Measurements from ENCODE around the gene TAS2R8. TPM values are rescaled to one million over a fixed set of nuclear protein-coding genes. Genes with fewer than 3 reads are reported as not detected.

Gene TAS2R8
- total RNA-seq, 1 donor from 2014 or later, result not detected

GRCh38 chr12:10824957-10825356 lies 17.9 kb upstream of the TAS2R8 start:
- no peak for ATAC-seq (ENCODE audit: low read depth)
- Mint-ChIP-seq H3K4me3 (no peak overlapping the region), H3K27me3 (no peaks in the 10 kb centered on the region), H3K36me3 (ENCODE audit: low read depth) (no peaks in the 10 kb centered on the region), H3K9me3 (no peaks in the 10 kb centered on the region), H3K4me1 (no peaks in the 10 kb centered on the region), H3K27ac (no peak overlapping the region)
- TF ChIP-seq, protein P1, sequence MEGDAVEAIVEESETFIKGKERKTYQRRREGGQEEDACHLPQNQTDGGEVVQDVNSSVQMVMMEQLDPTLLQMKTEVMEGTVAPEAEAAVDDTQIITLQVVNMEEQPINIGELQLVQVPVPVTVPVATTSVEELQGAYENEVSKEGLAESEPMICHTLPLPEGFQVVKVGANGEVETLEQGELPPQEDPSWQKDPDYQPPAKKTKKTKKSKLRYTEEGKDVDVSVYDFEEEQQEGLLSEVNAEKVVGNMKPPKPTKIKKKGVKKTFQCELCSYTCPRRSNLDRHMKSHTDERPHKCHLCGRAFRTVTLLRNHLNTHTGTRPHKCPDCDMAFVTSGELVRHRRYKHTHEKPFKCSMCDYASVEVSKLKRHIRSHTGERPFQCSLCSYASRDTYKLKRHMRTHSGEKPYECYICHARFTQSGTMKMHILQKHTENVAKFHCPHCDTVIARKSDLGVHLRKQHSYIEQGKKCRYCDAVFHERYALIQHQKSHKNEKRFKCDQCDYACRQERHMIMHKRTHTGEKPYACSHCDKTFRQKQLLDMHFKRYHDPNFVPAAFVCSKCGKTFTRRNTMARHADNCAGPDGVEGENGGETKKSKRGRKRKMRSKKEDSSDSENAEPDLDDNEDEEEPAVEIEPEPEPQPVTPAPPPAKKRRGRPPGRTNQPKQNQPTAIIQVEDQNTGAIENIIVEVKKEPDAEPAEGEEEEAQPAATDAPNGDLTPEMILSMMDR (IDR thresholded peaks at IDR 0.05), result no peak
- DNase-seq, result no peak
- intact Hi-C loops (cut with micrococcal nuclease), result no loop called here
- ChIA-PET POLR2A (no interaction called here), CTCF (no interaction called here)

DNA sequence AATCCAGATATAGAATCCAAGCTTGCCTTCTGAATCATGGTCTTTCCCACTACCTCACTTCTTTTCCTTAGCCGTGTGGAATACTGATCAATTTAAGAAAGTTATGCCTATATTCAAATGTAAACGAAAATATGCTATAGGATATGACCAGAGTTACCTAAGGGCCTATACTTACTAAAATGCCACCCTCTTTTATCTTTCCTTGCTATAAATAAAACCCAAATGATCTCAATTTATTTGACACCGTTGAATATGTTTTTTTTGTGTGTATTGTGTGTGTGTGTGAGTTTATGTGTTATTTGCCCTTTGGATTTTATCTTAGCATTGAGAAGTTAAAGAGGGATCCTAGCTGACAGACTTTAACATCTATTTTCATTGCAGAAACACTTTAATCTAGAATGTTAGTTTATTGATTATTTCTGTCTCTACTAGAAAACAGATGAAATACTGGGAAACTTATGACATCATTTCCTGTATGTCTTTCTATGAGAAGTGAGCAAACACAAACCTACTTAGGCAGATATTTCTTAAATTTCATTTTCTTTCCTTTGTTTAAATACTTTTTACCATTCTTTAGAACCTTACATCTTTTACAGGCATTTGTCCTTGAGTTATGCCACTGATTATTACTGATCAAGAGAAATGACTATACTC lies 4.9 kb upstream of the TAS2R8 start:
- DNase-seq (no peak), ATAC-seq (ENCODE audit: low read depth) (no peak)
- no peaks in the 10 kb centered on the region for H3K9me3 Mint-ChIP-seq
- H3K27me3 Mint-ChIP-seq, result peaks cover 7% of the 10 kb centered on the region
- POLR2A ChIA-PET, result no interaction called here
- TF ChIP-seq, protein P1 (IDR thresholded peaks at IDR 0.05), result no peak
- no peaks in the 10 kb centered on the region for H3K4me1 Mint-ChIP-seq
- CTCF ChIA-PET, result no interaction called here
- H3K27ac Mint-ChIP-seq, result no peak overlapping the region
- no peaks in the 10 kb centered on the region for H3K36me3 Mint-ChIP-seq (ENCODE audit: low read depth)
- intact Hi-C loops (cut with micrococcal nuclease), result no loop called here
- H3K4me3 Mint-ChIP-seq, result no peak overlapping the region

DNA sequence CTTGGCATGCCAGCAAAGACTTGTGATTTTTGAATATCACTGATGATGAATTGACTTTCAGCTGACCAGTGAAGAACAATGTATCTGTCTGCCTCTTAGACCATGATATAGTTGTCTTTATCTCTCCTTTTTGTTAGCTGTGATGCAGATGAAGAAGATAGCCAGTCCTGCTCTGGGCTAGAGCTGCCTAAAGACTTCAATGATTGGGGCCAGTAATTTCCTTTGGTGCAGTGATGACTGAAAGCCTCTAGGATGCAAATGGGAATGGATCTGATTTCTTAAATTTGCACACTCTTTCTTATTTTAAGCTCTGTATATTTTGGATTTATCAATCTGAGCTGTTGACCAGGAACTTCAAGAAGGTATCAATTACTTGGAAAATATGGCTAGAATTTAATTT lies 3.0 kb upstream of the TAS2R8 start, which contains the start of gene TAS2R9:
TSS of gene TAS2R9 (minus strand) at position 101 of the 400 bp plus-strand sequence. CDS start at position 8, 93 bp downstream.
- no peaks in the 10 kb centered on the region for H3K9me3 Mint-ChIP-seq
- POLR2A ChIA-PET, result no interaction called here

DNA sequence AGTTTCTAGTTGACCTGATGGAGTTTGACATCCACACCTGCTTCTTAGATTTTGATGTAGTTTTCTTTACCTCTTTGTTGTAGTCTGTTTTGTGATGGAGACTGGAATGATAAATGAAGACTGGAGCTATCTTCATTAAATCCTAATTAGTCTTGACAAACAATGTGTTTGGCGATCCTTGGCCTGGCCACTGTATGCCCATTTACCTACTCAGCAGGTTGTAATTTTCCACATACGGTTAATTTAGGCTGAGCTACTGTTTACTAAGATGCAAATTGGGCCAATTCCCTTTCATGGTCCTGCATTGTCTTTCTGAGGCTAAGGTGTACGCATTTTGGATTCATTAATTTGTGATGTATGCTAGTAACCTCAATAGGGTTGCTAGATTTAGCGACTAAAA lies 4.5 kb downstream of the TAS2R8 start, which contains the start of gene TAS2R7:
TSS of gene TAS2R7 (minus strand) at position 41 of the 400 bp plus-strand sequence. CDS start 57 bp downstream, outside the sequence.
- Mint-ChIP-seq H3K27ac (no peak within 1 kb of the TSS), H3K4me3 (no peak within 1 kb of the TSS), H3K4me1 (no peaks in the 10 kb centered on the region), H3K36me3 (ENCODE audit: low read depth) (no peaks in the 10 kb centered on the region), H3K27me3 (peaks cover 19% of the 10 kb centered on the region), H3K9me3 (no peaks in the 10 kb centered on the region)
- ChIA-PET POLR2A (no interaction called here), CTCF (no interaction called here)
- TF ChIP-seq, protein P1 (IDR thresholded peaks at IDR 0.05), result no peak
- intact Hi-C loops (cut with micrococcal nuclease), result no loop called here
- ATAC-seq (ENCODE audit: low read depth) (no peak), DNase-seq (no peak)

More for the DNA sequence above, 3.0 kb upstream of the TAS2R8 start, which contains the start of gene TAS2R9:
- ATAC-seq (ENCODE audit: low read depth) (no peak), DNase-seq (no peak)
- TF ChIP-seq, protein P1 (IDR thresholded peaks at IDR 0.05), result no peak
- H3K4me3 Mint-ChIP-seq, result no peak within 1 kb of the TSS
- CTCF ChIA-PET, result no interaction called here
- peaks cover 5% of the 10 kb centered on the region for H3K27me3 Mint-ChIP-seq
- no peaks in the 10 kb centered on the region for H3K36me3 Mint-ChIP-seq (ENCODE audit: low read depth)
- intact Hi-C loops (cut with micrococcal nuclease), result no loop called here
- H3K27ac Mint-ChIP-seq, result no peak within 1 kb of the TSS
- H3K4me1 Mint-ChIP-seq, result no peaks in the 10 kb centered on the region

DNA sequence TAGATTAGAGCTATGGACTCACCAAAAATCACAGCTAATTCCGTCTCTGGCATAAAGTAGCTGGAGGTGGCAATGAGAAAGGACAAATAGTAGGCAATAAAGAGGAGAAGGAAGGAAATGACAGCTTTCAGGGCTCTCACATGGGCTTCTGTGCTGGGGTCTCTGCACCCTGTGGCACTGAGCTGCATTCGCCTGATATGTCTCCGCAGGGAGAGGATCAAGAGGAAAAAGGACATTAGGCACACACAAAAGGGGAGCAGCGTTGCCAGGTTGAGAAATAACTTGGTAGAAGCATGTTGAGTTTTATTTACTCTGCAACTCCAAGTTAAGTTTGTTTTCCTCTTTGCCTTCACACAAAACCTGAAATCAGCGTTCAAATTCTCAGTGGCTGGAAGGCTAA lies 5.3 kb downstream of the TAS2R8 start:
- ChIA-PET POLR2A (no interaction called here), CTCF (no interaction called here)
- peaks cover 19% of the 10 kb centered on the region for H3K27me3 Mint-ChIP-seq
- H3K36me3 Mint-ChIP-seq (ENCODE audit: low read depth), result no peaks in the 10 kb centered on the region
- DNase-seq (no peak), ATAC-seq (ENCODE audit: low read depth) (no peak)
- H3K4me1 Mint-ChIP-seq, result no peaks in the 10 kb centered on the region
- intact Hi-C loops (cut with micrococcal nuclease), result no loop called here
- H3K9me3 Mint-ChIP-seq, result no peaks in the 10 kb centered on the region
- no peak overlapping the region for H3K4me3 Mint-ChIP-seq
- TF ChIP-seq, protein P1 (IDR thresholded peaks at IDR 0.05), result no peak
- no peak overlapping the region for H3K27ac Mint-ChIP-seq

Data from activated B cell treated with CpG ODN at 0.5 μM for 24 hours (primary cell).